HT1080 (cell line): ENCODE measurements around the gene COG6. TPM values are rescaled to one million over a fixed set of nuclear protein-coding genes. Genes with fewer than 3 reads are reported as not detected.

Experiments used
- DNase-seq: peaks from one replicate; pipeline ENCODE4 v3.0.0-alpha.2; 2015; ENCODE audit warnings: low read depth
- total RNA-seq: library from RNA; depleted of rRNA; stranded (reverse); fragments of >200 nt; shearing (Covaris generic); gene quantifications from 2 replicates; pipeline ENCODE4 v1.2.3, GENCODE V29; 2014

COG6 gene
- total RNA-seq, 1 experiment from 2014 or later = 7.7 TPM

DNA sequence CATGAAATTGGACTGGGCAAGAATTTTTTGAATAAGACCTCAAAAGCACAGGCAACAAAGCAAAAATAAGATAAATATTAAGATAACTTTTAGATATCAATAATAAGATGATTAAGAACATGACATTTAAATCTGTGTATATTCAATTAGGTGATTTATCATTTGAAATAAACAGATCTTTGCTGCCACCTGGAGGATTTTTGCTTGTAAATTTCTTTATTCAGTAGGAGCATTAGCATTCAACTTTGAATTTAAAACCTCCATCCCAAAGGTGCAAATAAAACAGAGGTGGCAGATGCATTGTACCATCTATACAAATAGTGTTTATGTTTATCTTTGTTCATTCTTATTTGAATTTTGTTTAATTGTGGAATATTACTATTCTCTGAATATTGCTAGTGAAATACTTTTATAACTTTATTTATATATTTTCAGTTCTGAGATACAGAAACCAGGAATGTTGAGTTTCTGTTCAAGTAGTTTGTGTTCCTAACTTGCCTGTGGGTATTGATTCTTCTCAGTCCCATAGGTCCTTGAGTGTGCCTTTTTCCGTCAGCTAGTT is 20.9 kb downstream of the COG6 start:
- no peak for DNase-seq

DNA sequence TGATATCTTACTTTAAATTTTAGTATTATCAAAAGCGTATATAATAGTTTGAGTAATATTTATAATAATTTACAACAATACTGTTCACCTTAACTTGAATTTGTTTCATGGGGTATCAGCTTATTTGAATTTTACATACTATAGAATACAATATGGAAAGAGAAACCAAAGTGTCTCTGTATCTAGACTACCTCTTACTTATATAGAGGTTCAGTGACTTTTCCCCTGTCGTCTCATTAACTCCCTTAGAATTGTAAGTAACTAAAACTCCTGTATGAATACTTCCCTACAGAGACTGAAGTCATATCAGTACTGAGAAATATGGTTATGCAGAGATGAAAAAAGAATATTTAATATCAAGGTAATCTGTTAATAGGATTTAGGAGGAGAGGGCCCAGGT is 26.8 kb downstream of the COG6 start:
- no peak for DNase-seq

DNA sequence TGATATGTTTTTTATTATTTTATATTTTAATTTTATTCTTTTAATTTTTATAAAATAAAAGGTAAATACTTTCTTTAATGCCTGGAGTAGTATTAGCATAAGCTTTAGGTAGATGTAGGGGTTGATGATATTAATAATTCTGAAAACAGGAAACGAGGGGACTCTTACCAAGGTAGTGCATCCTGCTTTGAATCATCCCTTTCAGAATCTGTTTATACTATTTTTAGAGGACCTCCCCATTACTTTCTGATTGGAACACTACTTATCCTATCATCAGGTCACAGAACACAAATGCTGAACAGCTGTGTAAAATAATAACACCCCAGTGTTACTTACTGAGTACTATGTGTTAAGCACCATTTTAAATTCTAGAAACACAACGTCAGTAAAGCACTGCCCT is 27.3 kb downstream of the COG6 start:
- no peak for DNase-seq

DNA sequence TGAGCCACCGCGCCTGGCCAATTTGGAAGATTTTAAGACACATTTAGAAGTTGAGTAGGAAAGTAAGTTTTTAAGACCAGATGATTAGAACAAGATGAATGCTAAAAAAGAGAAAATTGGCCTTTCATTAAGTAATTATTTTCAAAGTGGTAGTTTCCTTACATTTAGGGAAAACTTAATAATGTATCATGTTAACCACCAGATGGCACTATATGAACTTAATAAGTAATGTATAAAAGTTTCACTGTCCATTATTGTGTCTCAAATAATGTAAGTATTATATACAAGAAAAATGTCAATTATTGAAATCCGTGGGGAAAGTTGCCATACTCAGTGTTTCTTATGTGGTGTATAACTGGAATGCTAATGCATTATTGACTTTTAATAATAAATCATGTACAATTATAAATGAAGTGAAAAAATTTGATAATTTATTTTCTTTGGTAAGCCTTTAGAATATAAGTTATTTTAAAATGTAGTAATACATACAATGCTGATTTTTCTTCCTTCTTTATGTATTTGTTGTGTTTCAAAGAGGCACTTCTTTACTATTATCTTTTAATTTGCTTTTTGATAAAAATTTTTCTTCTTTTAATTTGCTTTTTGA is 29.2 kb downstream of the COG6 start:
- peak; percentile 3 for DNase-seq

DNA sequence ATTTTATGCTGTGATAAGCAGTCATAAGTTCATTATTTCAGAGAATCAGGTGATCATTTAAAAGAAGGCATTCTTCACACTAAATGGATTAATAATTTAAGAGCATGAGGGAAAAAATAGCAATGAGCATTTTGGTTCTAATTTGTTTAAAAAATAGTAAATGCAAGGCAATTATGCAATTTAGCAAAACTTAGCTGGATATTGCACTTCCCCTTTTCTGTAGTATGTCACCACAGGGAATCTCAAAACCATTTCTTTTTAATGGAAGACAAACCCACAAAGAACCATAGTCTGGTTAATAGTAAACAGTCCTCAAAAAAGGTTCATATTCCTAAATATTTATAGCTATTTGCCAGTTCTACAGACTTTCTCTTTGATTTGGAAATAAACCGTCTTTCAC is 30.2 kb downstream of the COG6 start:
- no peak for DNase-seq

DNA sequence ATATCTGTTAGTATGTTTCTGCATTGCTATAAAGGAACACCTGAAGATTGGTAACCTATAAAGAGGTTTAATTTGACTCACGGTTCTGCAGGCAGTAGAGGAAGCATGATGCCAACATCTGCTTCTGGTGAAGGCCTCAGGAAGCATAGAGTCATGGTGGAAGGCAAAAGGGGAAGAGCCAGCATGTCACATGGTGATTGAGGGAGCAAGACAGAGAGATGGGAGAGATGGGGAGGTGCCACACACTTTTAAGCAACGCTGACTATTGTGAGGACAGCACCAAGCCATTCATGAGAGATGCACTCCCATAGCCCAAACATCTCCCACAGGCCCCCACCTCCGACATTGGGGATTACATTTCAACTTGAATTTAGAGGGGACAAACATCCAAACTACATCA is 32.8 kb downstream of the COG6 start:
- no peak for DNase-seq

DNA sequence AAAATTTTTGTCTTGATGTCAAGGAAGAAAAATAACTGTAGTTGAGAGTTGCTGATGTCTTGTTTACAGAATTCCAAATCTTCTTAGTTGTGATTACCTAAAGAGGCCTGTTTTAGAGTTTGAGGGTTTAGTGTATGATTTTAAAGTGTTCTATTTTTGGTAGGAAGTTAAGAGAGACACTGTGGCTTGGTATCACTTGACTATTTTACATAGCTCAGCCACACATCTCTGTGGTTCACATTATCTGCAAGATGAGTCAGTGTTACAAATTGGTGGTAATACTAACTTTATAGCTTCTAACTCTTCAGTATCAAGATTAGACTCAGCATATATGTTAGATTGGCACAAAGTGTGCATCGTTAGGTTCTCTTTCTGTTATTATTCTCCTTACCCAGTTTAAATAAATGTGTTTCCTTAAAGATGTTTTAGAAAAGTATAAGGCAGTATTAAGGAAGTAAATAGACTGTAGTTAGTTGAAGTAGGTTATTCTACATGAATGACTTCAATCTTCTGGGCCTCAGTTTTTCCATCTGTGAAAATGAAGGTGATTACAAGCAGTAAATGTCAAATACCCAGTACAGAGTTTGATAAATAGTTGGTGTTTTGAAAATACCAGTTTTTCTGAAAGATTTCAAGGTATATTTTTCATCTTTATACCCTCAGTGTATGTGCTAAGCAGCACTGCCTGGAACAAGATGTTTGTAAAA is 33.4 kb downstream of the COG6 start:
- DNase-seq = peak; percentile 6

DNA sequence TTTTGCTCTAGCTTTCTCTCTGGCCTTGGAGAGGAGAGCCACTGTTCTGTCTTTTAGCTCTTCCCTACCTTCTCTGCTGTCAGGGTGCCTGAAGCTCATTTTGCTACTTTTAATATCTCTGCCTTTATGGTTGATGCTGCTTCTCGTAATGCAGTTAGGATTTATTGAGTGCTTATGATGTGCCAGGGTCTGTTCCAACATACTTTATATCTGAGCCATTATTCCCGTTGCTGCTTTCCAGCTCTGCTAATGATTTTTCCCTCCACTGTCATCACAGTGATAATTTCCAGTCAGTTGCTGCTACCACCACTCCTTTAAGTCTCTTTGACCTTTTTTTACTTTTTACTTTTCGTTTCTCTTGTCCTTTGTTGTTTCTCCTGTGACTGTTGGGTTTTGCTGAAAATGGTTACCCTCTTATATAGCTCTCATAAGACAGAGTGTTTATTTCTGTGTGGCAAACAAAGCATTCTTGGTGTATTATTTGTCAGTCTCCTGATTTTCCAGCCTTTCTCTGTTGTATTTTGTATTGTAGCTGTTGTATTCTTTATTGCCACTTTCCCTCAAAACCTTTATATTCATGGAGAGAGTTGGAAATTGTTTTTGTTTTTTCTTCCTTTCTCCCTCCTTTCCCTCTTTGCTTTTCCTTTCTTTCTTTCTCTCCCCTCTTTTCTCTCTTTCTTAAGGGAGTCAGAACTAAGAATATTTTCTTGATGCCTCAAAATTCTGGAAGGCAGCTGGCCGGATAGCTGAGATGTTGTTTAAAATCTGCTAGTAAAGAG is 37.4 kb downstream of the COG6 start:
- DNase-seq = no peak

DNA sequence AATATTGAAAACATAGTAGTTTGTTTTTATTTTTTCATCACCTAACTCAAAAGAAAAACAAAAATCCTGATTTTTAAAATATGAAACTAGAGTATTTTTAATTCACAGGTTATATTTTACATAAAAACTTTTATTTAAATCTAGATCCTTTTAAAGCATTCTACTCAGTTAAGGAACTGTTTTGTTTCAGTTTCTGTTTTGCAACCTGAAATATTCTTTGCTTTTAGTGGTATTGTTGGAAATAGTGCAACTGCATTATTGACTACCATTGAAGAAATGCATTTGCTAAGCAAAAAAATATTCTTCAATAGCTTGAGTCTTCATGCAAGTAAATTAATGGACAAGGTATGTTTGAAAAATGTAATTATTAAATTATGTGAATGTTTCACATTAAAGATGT is 43.8 kb downstream of the COG6 start:
- DNase-seq = no peak

DNA sequence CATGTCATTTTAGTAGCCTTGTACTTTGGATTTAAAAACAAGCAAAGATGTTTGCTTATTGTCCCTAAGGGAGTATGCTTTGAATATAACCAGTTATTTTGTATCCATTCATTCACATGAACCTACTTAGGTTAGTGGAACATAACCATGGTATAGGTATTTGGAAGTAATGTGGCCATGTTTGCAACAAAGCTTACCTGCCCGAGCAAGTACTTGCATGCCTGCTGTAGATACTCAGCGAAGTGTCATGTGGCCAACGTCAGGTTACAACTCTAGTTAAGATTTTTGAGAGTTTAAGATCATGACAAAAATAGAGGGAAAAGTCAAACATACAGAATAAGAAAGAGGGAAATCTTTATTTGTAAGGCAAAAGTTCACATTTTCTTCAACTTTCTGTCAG is 57.2 kb downstream of the COG6 start:
- DNase-seq = no peak

DNA sequence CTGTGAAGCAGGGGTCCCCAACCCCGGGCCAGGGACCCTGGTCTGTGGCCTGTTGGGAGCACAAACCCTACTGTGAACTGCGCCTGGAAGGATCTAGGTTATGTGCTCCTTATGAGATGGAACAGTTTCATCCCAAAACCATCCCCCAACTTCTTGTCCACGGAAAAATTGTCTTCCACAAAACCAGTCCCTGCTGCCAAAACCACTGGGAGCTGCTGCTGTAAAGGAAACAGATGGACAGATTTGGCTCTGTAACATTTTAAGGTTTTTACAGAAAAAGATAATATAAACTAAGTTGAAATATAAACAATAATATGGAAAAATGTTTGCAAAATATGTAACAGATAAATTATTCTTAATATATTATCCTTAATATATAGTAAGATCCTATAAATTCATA is 73.7 kb downstream of the COG6 start:
- DNase-seq = no peak

DNA sequence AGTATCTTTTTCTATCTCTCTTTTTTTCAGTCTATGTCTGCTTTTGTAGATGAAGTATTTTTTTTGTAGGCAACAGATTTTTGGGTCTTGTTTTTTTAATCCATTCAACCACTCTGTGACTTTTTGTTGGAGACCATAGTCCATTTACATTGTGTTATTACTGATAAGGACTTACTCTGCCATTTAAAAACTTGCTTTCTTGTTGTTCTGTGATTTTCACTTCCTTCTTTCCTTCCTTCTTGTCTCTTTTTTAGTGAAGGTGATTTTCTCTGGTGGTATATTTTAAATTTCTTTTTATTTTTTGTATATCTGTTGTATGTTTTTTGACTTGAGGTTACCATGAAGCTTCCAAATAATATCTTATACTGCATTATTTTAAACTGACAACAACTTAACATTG is 79.5 kb downstream of the COG6 start:
- DNase-seq = no peak

DNA sequence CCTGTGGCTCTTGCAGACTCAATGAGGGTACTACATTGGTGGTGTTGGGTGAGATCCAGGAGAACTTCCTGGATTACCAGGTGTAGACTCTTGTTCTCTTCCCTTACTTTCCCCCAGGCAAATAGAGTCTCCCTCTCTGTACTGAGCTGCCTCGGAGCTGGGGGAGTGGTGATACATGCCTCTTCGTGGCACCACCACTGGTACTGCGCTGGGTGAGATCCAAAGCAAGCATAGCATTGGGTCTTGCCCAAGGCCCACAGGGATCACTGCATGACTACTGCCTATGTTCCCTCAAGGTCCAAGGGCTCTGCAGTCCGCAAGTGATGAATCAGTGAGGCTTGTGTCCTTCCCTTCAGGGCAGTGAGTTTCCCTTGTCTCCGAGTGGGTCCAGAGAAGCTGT is 81.6 kb downstream of the COG6 start:
- DNase-seq = no peak

DNA sequence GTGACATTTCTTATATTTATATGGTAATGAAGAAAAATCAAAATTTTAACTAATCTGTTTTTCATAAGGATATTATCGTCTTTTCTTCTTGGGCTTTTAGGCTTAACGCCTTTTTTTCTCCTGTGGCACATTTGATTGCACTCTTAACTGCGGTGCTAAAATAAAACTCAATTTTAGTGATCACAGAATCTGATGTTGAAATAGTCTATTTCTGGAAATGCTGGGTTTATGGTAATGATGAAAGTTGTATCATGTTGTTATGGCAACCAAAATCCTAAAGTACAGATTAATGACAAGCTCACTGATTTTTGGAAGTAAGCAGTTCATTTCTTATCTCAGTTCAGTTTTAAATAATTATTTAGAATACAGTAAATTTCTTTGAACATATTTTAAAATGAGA is 85.3 kb downstream of the COG6 start:
- no peak for DNase-seq

DNA sequence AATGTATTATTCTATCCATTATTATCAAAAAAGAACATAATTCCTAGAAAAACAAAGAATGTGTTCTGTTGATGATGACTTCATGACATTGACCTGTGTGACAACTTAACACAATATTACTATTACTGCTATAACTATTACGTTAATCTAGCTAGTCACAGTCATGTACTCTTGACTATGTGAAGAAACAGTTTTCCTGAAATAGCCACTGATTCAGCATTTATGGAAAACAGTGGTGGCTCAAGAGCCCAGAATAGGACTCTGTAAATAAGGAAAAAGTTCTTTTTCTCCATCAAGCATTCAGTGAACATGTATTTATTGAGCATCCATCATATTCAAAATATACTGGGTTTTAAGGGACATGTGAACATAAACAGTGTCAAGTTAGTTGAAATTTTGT is 93.5 kb downstream of the COG6 start:
- no peak for DNase-seq

DNA sequence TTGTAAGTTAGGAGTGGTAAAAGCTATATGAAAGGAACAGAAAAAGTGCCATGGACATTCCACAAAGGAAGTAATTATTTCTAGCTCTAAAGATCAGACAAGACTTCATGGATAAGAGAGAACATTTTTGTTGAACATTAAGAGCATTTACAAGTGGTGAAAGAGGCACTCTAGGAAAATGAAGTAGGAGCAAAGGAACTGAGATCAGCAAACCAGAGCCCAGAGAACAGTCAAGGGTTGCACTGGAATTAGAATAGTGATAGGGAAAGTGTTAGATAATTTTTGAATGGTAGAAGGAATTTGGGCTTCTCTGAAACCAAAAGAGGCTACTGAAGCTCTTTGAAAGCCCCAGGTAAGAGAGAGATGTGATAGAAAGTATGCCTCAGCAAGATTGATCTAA is 94.1 kb downstream of the COG6 start:
- DNase-seq = no peak

DNA sequence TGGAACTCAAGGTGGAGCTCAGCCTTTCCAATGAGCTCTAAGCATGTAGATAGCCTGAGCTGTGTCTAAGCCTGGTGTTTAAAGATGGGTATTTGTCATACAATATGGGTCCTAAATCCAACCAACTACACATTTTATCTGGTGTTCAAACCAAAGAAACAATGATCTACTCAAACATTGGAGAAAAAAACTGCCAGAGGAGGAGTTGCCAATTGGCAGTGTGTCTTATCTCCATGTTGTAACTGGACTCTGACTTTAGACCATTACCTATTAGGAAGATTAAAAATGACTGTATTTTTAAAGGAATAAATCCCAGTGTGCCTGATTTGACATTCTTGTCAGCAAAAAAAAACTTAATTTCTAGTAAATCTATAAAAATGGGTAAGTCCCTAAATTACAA is 96.3 kb downstream of the COG6 start:
- DNase-seq = no peak

DNA sequence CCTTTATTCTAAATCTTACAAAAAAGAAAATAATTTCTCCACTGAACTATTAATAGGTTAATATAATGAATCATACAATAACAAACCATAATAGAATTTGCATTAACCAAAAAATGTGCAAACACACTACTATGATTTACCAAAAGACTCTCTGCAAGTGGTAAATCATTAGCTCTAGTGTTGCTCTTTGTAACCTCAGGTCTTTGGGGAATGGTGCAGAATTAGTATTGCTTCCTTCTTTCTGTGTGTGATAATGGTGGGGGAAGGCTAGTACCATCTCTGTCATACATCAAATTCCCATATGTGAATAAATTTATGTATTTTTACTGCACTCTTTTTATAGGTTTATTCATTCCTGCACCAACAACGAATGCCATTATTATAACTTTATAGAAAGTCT is 105.1 kb downstream of the COG6 start:
- DNase-seq = no peak

DNA sequence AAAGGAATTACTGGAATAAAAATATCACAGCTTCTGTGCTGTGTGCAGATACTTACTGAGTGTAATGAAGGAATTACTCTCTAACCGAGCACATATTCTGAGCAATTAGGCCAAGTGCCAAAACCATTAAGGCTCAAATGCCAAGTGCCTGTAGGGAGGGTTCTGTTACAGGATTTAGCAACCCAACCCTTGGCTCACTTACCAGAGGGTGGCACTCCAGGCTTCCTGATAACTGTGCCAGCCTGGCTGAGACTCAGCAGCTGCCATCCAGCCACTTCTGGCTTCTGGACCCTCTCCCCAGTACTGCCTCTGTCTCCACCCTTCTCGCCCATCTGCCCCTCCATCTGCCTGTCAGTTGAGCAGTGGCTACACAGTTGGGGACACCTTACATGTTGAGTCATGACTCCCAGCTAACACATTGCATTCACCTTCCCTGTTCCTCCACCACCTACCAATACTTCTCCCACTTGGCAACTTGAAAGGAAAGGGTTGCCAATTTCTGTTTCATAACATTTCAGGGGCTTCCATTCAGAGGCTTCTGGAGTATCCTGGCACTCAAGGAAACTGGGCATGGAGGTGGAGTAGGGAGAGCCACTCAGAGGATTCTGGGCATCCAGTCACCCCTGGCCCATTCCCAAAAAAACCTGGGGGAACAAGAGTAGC is 110.5 kb downstream of the COG6 start:
- DNase-seq = peak; percentile 24

DNA sequence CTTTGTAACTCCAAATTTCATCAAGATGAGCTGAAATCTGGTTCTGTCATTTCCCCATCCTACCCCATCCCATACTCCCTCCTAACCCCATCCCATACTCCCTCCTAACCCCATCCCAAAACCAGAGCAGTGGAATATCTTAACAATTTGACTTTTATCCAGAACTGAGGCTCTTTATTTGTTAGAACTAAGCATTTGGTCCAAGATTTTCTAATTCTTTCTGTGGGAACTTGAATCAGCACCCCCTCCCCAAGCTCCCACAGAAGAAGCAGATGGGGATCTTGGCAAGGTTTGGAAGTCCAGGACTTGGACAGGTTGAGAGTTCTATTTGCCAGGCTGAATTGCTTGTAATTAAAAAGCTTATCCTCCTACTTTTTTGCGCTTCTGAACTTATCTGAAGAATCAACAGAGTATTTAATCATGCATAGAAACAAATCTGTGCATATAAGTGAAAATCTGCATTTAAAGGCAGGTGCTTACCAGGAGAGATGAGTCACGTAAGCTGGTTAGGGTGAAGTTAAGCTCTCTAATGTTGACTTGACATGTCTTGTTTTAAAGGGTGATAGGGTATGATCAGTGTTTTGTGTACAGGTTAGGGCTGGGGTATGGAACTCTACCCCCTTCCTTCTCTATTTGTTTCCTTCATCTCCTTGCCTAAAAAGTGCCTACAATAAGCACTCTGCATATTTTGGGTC is 111.1 kb downstream of the COG6 start:
- no peak for DNase-seq

DNA sequence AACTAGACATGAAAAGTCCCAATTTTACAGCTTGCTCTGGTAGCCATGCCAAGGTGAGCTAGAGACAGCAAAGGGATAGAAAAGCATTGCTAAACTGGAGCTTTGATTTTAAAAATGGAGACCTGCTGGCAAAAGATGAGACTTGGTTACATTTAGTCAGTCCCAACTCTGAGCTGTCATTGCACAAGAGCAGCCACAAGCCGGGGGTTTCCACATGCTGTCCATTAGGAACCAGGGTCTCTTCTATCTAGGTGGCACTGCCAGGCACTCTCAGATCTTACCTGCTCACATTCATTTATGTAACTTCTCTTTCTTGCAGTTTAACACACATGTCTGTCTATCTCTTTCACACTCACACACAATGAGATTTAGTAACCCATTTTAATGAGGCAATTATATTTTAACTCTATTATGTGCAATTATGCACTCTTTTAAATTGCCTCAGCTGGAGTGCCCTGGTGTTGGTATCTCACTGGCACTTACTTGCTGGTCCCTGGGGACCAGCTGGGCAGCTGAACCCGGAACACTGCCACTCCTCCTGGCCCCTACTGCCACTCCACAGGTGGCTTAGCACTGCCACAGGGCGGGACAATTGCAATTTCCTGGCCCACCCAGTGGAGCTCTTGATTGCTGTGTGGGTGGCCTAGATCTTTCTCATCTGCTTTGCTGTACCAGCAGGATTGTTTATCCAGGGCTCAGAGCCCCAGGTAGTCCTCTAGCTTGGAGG is 112.5 kb downstream of the COG6 start:
- DNase-seq = no peak
